Erythroblast (primary cell): Measurements from ENCODE around the gene OR2H1.

Experiments used
- DNase-seq, 2 experiments: peaks; one replicate each; lab custom pipeline; 2025; lab: John Stamatoyannopoulos, UW
- GATA1 ChIP-seq: IDR thresholded peaks from 2 replicates; pipeline ENCODE4 v1.6.1; 2011; ENCODE audit warnings: low read depth, mild to moderate bottlenecking, control low read depth, low read length, moderate library complexity
- POLR2A ChIP-seq: IDR thresholded peaks from 2 replicates; pipeline ENCODE4 v1.6.1; 2011; ENCODE audit warnings: mild to moderate bottlenecking, low read length

The OR2H1 gene

GRCh38 chr6:29465279-29465678, 8.3 kb downstream of the OR2H1 start:
- TF ChIP-seq GATA1 = no peak
- no peak for TF ChIP-seq POLR2A
- no peak for DNase-seq

- TF ChIP-seq POLR2A (no peak), GATA1 (no peak)
- DNase-seq = no peak
These were observed 8.8 kb downstream of the OR2H1 start for GRCh38 chr6:29465801-29466200.

GRCh38 chr6:29466241-29466640, 9.3 kb downstream of the OR2H1 start:
- no peak for DNase-seq

GRCh38 chr6:29474996-29475395, 18.0 kb downstream of the OR2H1 start:
- TF ChIP-seq POLR2A (no peak), GATA1 (no peak)
- DNase-seq = no peak

More at GRCh38 chr6:29466241-29466640, 9.3 kb downstream of the OR2H1 start:
- no peak for TF ChIP-seq POLR2A
- TF ChIP-seq GATA1 = no peak

- no peak for TF ChIP-seq GATA1
- no peak for TF ChIP-seq POLR2A
These were observed 21.0 kb downstream of the OR2H1 start for GRCh38 chr6:29477923-29478450.

GRCh38 chr6:29478740-29479139, 21.8 kb downstream of the OR2H1 start:
- no peak for DNase-seq
- TF ChIP-seq GATA1 = no peak
- no peak for TF ChIP-seq POLR2A

More at GRCh38 chr6:29477923-29478450, 21.0 kb downstream of the OR2H1 start:
- DNase-seq = peak; percentile 13 to 74

- TF ChIP-seq POLR2A (no peak), GATA1 (no peak)
- DNase-seq = no peak
These were observed 22.6 kb downstream of the OR2H1 start for GRCh38 chr6:29479560-29479959.

GRCh38 chr6:29483186-29483585, 26.2 kb downstream of the OR2H1 start:
- TF ChIP-seq GATA1 (no peak), POLR2A (no peak)
- no peak for DNase-seq

- no peak for TF ChIP-seq GATA1
- no peak for DNase-seq
These were observed 26.8 kb downstream of the OR2H1 start for GRCh38 chr6:29483735-29484134.

GRCh38 chr6:29486577-29486976, 29.6 kb downstream of the OR2H1 start:
- TF ChIP-seq GATA1 = no peak
- no peak for DNase-seq

GRCh38 chr6:29487131-29487530, 30.2 kb downstream of the OR2H1 start:
- no peak for DNase-seq
- TF ChIP-seq GATA1 (no peak), POLR2A (no peak)

GRCh38 chr6:29487660-29488059, 30.7 kb downstream of the OR2H1 start, which contains the start of gene MAS1L:
MAS1L (minus strand) TSS chr6:29487956; CDS start chr6:29487902, 54 bp downstream.
- TF ChIP-seq POLR2A = no peak
- no peak for TF ChIP-seq GATA1
- no peak for DNase-seq

- no peak for DNase-seq
- TF ChIP-seq GATA1 = no peak
- no peak for TF ChIP-seq POLR2A
These were observed 31.9 kb downstream of the OR2H1 start for GRCh38 chr6:29488874-29489273.

- no peak for DNase-seq
- TF ChIP-seq GATA1 (no peak), POLR2A (no peak)
These were observed 32.3 kb downstream of the OR2H1 start for GRCh38 chr6:29489286-29489685.

GRCh38 chr6:29490055-29490454, 33.1 kb downstream of the OR2H1 start:
- TF ChIP-seq GATA1 (no peak), POLR2A (no peak)
- DNase-seq = no peak
